ENCODE results near the gene SELENOV.

The SELENOV gene

DNA sequence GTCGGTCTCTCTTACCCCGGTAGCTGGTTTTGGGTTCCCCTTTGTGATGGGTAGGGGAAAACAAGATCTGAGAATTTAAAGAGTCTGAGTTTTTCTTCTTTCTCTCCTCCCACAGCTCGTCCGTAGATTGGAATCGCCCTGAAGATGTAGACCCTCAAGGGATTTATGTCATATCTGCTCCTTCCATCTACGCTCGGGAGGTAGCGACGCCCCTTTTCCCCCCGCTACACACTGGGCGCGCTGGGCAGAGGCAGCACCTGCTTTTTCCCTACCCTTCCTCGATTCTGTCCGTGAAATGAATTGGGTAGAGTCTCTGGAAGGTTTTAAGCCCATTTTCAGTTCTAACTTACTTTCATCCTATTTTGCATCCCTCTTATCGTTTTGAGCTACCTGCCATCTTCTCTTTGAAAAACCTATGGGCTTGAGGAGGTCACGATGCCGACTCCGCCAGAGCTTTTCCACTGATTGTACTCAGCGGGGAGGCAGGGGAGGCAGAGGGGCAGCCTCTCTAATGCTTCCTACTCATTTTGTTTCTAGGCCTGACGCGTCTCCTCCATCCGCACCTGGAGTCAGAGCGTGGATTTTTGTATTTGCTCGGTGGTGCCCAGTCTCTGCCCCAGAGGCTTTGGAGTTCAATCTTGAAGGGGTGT is 7.1 kb upstream of the SELENOV start:
- Histone ChIP-seq H3K9me3 (ENCODE audit: control insufficient read depth, insufficient read depth, low read depth, low read length) (no peaks in the 10 kb centered on the region), H3K9ac (ENCODE audit: low read length) (peak overlapping the region; percentile 63), H3K4me3 (ENCODE audit: low read depth, low read length) (peak overlapping the region; percentile 89), H3K27me3 (ENCODE audit: control insufficient read depth, insufficient read depth, low read length) (peaks cover 68% of the 10 kb centered on the region), H3K36me3 (ENCODE audit: control insufficient read depth, insufficient read depth, low read length) (peaks cover 5% of the 10 kb centered on the region; the same call in 1 of the 2 replicates), H3K27ac (ENCODE audit: low read depth, low read length) (no peak overlapping the region), H3K4me1 (ENCODE audit: control insufficient read depth, insufficient read depth, low read length) (peaks cover 5% of the 10 kb centered on the region; the same call in 1 of the 2 replicates)

DNA sequence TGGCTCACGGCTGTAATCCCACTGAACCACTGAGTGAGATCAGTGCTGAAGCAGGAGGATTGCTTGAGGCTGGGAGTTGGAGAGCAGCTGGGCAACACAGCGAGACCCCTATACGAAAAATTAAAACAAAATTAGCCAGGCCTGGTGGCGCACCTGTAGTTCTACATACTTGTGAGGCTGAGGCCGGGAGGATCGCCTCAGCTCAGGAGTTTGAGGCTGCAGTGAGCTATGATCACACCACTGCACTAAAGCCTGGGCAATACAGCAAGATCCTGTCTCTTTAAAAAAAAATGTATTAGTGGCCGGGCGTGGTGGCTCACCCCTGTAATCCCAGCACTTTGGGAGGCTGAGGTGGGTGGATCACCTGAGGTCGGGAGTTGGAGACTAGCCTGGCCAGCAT is 6.3 kb upstream of the SELENOV start:
- H3K27me3 ChIP-seq (ENCODE audit: control insufficient read depth, insufficient read depth, low read length): peaks cover 62% of the 10 kb centered on the region
- peaks cover 5% of the 10 kb centered on the region; the same call in 1 of the 2 replicates for H3K4me1 ChIP-seq (ENCODE audit: control insufficient read depth, insufficient read depth, low read length)
- H3K4me3 ChIP-seq (ENCODE audit: low read depth, low read length): no peak overlapping the region
- H3K27ac ChIP-seq (ENCODE audit: low read depth, low read length): no peak overlapping the region
- peaks cover 3% of the 10 kb centered on the region; the same call in 1 of the 2 replicates for H3K36me3 ChIP-seq (ENCODE audit: control insufficient read depth, insufficient read depth, low read length)
- H3K9me3 ChIP-seq (ENCODE audit: control insufficient read depth, insufficient read depth, low read depth, low read length): no peaks in the 10 kb centered on the region
- H3K9ac ChIP-seq (ENCODE audit: low read length): no peak overlapping the region

DNA sequence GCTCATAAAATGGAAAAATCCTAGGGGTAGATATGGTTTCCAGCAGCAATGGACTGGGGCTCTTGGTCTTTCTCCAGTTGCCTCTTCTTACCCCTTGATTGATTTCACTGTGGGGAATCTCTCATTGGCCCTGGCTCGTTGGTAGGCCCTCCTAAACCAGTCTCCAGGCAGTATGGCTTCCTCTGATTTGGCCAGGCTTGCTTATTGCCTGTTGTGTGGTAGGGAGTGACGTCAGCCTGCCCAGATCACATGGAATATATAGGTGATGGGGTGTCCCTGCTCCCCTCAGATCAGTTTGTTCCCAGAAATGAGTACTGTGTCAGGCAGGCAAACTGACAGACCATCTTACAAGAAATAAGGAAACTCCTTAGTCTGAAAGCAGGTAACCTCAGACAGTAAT is 5.7 kb upstream of the SELENOV start:
- H3K9ac ChIP-seq (ENCODE audit: low read length): no peak overlapping the region
- H3K4me1 ChIP-seq (ENCODE audit: control insufficient read depth, insufficient read depth, low read length): peaks cover 5% of the 10 kb centered on the region; the same call in 1 of the 2 replicates
- H3K9me3 ChIP-seq (ENCODE audit: control insufficient read depth, insufficient read depth, low read depth, low read length): no peaks in the 10 kb centered on the region
- H3K4me3 ChIP-seq (ENCODE audit: low read depth, low read length): no peak overlapping the region
- no peak overlapping the region for H3K27ac ChIP-seq (ENCODE audit: low read depth, low read length)
- no peaks in the 10 kb centered on the region for H3K36me3 ChIP-seq (ENCODE audit: control insufficient read depth, insufficient read depth, low read length)
- H3K27me3 ChIP-seq (ENCODE audit: control insufficient read depth, insufficient read depth, low read length): peaks cover 62% of the 10 kb centered on the region

- 0 out of 2 replicates have a peak, but pooled peaks cover under 1% of the 10 kb centered on the region for H3K4me1 ChIP-seq (ENCODE audit: control insufficient read depth, insufficient read depth, low read length)
- H3K36me3 ChIP-seq (ENCODE audit: control insufficient read depth, insufficient read depth, low read length): no peaks in the 10 kb centered on the region
- H3K27ac ChIP-seq (ENCODE audit: low read depth, low read length): no peak overlapping the region
- H3K9me3 ChIP-seq (ENCODE audit: control insufficient read depth, insufficient read depth, low read depth, low read length): no peaks in the 10 kb centered on the region
- no peak overlapping the region for H3K4me3 ChIP-seq (ENCODE audit: low read depth, low read length)
- H3K9ac ChIP-seq (ENCODE audit: low read length): no peak overlapping the region
- H3K27me3 ChIP-seq (ENCODE audit: control insufficient read depth, insufficient read depth, low read length): peaks cover 46% of the 10 kb centered on the region
These were observed 2.0 kb upstream of the SELENOV start for GRCh38 chr19:39512988-39513387.

GRCh38 chr19:39515551-39516191 is 732 bp downstream of the SELENOV start:
- Histone ChIP-seq H3K9ac (ENCODE audit: low read length) (peak overlapping the region; percentile 51), H3K36me3 (ENCODE audit: control insufficient read depth, insufficient read depth, low read length) (0 out of 2 replicates have a peak, but pooled peaks cover under 1% of the 10 kb centered on the region), H3K9me3 (ENCODE audit: control insufficient read depth, insufficient read depth, low read depth, low read length) (no peaks in the 10 kb centered on the region), H3K4me3 (ENCODE audit: low read depth, low read length) (peak overlapping the region; percentile 75), H3K27me3 (ENCODE audit: control insufficient read depth, insufficient read depth, low read length) (peaks cover 28% of the 10 kb centered on the region), H3K27ac (ENCODE audit: low read depth, low read length) (no peak overlapping the region; the same call in 1 of the 2 replicates), H3K4me1 (ENCODE audit: control insufficient read depth, insufficient read depth, low read length) (peaks cover 9% of the 10 kb centered on the region)

DNA sequence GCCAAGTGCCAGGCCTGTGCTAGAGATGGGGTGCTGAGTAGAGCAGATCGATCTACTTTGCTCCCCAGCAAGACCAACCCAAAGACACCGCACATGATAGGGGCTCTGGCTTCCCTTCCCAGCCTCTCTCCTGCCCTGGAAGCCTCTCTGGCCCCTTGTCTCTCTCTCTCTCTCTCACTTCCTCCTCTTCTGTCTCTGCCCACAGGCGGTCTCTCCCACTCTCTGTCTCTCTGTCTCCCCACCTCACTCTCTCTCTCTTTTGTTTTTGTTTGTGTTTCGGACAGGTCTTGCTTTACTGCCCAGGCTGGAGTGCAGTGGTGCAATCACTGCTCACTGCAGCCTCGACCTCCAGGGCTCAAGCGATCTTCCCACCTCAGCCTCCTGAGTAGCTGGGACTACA is 1.3 kb downstream of the SELENOV start:
- Histone ChIP-seq H3K4me3 (ENCODE audit: low read depth, low read length) (peak overlapping the region; percentile 75), H3K9ac (ENCODE audit: low read length) (peak overlapping the region; percentile 51), H3K4me1 (ENCODE audit: control insufficient read depth, insufficient read depth, low read length) (peaks cover 9% of the 10 kb centered on the region), H3K36me3 (ENCODE audit: control insufficient read depth, insufficient read depth, low read length) (peaks cover 6% of the 10 kb centered on the region; the same call in 1 of the 2 replicates), H3K9me3 (ENCODE audit: control insufficient read depth, insufficient read depth, low read depth, low read length) (no peaks in the 10 kb centered on the region), H3K27me3 (ENCODE audit: control insufficient read depth, insufficient read depth, low read length) (peaks cover 28% of the 10 kb centered on the region), H3K27ac (ENCODE audit: low read depth, low read length) (no peak overlapping the region)

DNA sequence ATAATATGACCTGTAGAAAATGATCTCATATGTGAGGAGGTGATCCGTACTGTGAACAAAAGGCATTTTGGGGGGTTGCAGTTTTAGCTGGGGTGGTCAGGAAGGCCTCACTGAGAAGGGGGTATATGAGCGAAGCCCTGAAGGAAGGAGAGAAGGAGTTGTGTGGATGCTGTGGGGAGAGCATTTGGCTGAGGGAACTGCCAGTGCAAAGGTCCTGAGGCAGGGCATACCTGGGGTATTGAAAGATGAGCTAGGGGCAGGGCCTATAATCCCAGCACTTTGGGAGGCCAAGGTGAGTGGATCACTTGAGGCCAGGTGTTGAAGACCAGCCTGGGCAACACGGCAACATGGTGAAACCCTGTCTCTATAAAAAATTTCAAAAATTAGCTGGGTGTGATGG is 2.5 kb downstream of the SELENOV start:
- peaks cover 13% of the 10 kb centered on the region for H3K36me3 ChIP-seq (ENCODE audit: control insufficient read depth, insufficient read depth, low read length)
- peaks cover 28% of the 10 kb centered on the region for H3K27me3 ChIP-seq (ENCODE audit: control insufficient read depth, insufficient read depth, low read length)

GRCh38 chr19:39518458-39518857 is 3.5 kb downstream of the SELENOV start:
- H3K4me3 ChIP-seq (ENCODE audit: low read depth, low read length): peak overlapping the region; percentile 61
- peaks cover 9% of the 10 kb centered on the region for H3K4me1 ChIP-seq (ENCODE audit: control insufficient read depth, insufficient read depth, low read length)
- H3K27ac ChIP-seq (ENCODE audit: low read depth, low read length): no peak overlapping the region; the same call in 1 of the 2 replicates
- H3K27me3 ChIP-seq (ENCODE audit: control insufficient read depth, insufficient read depth, low read length): peaks cover 28% of the 10 kb centered on the region
- peak overlapping the region; percentile 2 for H3K9ac ChIP-seq (ENCODE audit: low read length)
- H3K9me3 ChIP-seq (ENCODE audit: control insufficient read depth, insufficient read depth, low read depth, low read length): no peaks in the 10 kb centered on the region
- H3K36me3 ChIP-seq (ENCODE audit: control insufficient read depth, insufficient read depth, low read length): peaks cover 13% of the 10 kb centered on the region

More for the DNA sequence above, 2.5 kb downstream of the SELENOV start:
- no peak overlapping the region for H3K27ac ChIP-seq (ENCODE audit: low read depth, low read length)
- no peak overlapping the region for H3K4me3 ChIP-seq (ENCODE audit: low read depth, low read length)
- H3K9me3 ChIP-seq (ENCODE audit: control insufficient read depth, insufficient read depth, low read depth, low read length): no peaks in the 10 kb centered on the region
- H3K4me1 ChIP-seq (ENCODE audit: control insufficient read depth, insufficient read depth, low read length): peaks cover 9% of the 10 kb centered on the region
- no peak overlapping the region for H3K9ac ChIP-seq (ENCODE audit: low read length)

GRCh38 chr19:39518975-39519374 is 4.0 kb downstream of the SELENOV start:
- no peak overlapping the region; the same call in 1 of the 2 replicates for H3K27ac ChIP-seq (ENCODE audit: low read depth, low read length)
- no peaks in the 10 kb centered on the region for H3K9me3 ChIP-seq (ENCODE audit: control insufficient read depth, insufficient read depth, low read depth, low read length)
- H3K27me3 ChIP-seq (ENCODE audit: control insufficient read depth, insufficient read depth, low read length): peaks cover 23% of the 10 kb centered on the region
- peak overlapping the region; percentile 2 for H3K9ac ChIP-seq (ENCODE audit: low read length)
- peaks cover 13% of the 10 kb centered on the region for H3K36me3 ChIP-seq (ENCODE audit: control insufficient read depth, insufficient read depth, low read length)
- peaks cover 9% of the 10 kb centered on the region for H3K4me1 ChIP-seq (ENCODE audit: control insufficient read depth, insufficient read depth, low read length)
- H3K4me3 ChIP-seq (ENCODE audit: low read depth, low read length): peak overlapping the region; percentile 61

DNA sequence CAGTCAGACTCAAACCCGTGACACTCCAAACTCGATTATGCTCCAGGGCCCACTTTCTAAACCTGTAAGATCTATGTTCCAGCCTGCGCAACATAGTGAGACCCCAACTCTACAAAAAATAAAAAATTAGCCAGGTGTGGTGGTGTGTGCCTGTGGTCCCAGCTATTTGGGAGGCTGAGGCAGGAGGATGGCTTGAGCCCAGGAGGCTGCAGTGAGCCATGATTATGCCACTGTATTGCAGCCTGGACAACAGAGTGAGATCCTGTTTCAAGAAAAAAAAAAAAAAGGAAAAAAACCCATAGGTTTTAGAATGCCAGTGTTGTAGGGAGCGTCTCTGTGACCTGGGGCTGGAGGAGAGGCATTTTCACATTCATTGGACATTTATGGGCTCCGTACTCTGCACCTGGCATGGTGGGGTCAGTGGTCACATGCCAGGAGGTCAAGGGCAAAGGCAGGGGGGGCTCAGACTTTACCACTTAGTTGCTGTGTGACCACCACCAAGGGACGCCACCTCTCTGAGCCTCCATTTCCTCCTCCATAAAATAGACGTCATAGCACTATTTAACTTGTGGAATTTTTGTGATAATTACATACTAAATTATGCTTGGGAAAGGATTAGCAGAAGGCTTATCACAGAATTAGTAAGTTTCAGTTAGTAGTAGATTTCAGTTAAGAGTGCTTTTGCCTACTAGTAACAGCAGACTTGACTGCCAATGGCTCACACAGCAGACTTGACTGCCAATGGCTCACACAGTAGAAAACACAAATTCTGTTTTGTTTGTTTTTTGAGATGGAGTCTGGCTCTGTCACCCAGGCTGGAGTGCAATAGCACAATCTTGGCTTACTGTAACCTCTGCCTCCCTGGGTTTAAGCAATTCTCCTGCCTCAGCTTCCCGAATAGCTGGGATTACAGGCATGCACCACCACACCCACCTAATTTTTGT is 5.9 kb downstream of the SELENOV start:
- no peak overlapping the region for H3K9ac ChIP-seq (ENCODE audit: low read length)
- no peak overlapping the region for H3K27ac ChIP-seq (ENCODE audit: low read depth, low read length)
- H3K36me3 ChIP-seq (ENCODE audit: control insufficient read depth, insufficient read depth, low read length): peaks cover 13% of the 10 kb centered on the region

More for the DNA sequence above, 5.9 kb downstream of the SELENOV start:
- Histone ChIP-seq H3K9me3 (ENCODE audit: control insufficient read depth, insufficient read depth, low read depth, low read length) (no peaks in the 10 kb centered on the region), H3K4me3 (ENCODE audit: low read depth, low read length) (no peak overlapping the region), H3K4me1 (ENCODE audit: control insufficient read depth, insufficient read depth, low read length) (peaks cover 9% of the 10 kb centered on the region), H3K27me3 (ENCODE audit: control insufficient read depth, insufficient read depth, low read length) (peaks cover 6% of the 10 kb centered on the region; the same call in 1 of the 2 replicates)
